Sigmoid colon (tissue), 3 donors: Measurements from ENCODE around the gene LTB4R.

Experiments
- POLR2A ChIP-seq, 2 donors: fragments of 450-650 bp; IDR thresholded peaks; one replicate each; pipeline ENCODE4 v1.6.1; 2016; ENCODE audit warnings: antibody characterized with exemption in 2 of 2, mild to moderate bottlenecking in 2 of 2, moderate library complexity in 2 of 2
- TF ChIP-seq, protein P1 (sequence below), 4 experiments: fragments of 450-650 bp in 3 of 4; fragments of 200-600 bp in 1 of 4; IDR thresholded peaks; one replicate each; pipeline ENCODE4 v1.5.1; 2016 to 2019; ENCODE audit warnings: antibody characterized with exemption in 4 of 4, mild to moderate bottlenecking in 3 of 4, moderate library complexity in 2 of 4

- TF ChIP-seq, protein P1, sequence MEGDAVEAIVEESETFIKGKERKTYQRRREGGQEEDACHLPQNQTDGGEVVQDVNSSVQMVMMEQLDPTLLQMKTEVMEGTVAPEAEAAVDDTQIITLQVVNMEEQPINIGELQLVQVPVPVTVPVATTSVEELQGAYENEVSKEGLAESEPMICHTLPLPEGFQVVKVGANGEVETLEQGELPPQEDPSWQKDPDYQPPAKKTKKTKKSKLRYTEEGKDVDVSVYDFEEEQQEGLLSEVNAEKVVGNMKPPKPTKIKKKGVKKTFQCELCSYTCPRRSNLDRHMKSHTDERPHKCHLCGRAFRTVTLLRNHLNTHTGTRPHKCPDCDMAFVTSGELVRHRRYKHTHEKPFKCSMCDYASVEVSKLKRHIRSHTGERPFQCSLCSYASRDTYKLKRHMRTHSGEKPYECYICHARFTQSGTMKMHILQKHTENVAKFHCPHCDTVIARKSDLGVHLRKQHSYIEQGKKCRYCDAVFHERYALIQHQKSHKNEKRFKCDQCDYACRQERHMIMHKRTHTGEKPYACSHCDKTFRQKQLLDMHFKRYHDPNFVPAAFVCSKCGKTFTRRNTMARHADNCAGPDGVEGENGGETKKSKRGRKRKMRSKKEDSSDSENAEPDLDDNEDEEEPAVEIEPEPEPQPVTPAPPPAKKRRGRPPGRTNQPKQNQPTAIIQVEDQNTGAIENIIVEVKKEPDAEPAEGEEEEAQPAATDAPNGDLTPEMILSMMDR (IDR thresholded peaks at IDR 0.05): no peak
- no peak for TF ChIP-seq POLR2A (IDR thresholded peaks at IDR 0.05)
Observed at GRCh38 chr14:24281636-24282035, 29.7 kb upstream of the LTB4R start.
